Measurements from ENCODE around the gene INPP5A. TPM values are rescaled to one million over a fixed set of nuclear protein-coding genes. Genes with fewer than 3 reads are reported as not detected.

INPP5A gene
- total RNA-seq, 1 experiment from 2014 or later, result 22.6 TPM

DNA sequence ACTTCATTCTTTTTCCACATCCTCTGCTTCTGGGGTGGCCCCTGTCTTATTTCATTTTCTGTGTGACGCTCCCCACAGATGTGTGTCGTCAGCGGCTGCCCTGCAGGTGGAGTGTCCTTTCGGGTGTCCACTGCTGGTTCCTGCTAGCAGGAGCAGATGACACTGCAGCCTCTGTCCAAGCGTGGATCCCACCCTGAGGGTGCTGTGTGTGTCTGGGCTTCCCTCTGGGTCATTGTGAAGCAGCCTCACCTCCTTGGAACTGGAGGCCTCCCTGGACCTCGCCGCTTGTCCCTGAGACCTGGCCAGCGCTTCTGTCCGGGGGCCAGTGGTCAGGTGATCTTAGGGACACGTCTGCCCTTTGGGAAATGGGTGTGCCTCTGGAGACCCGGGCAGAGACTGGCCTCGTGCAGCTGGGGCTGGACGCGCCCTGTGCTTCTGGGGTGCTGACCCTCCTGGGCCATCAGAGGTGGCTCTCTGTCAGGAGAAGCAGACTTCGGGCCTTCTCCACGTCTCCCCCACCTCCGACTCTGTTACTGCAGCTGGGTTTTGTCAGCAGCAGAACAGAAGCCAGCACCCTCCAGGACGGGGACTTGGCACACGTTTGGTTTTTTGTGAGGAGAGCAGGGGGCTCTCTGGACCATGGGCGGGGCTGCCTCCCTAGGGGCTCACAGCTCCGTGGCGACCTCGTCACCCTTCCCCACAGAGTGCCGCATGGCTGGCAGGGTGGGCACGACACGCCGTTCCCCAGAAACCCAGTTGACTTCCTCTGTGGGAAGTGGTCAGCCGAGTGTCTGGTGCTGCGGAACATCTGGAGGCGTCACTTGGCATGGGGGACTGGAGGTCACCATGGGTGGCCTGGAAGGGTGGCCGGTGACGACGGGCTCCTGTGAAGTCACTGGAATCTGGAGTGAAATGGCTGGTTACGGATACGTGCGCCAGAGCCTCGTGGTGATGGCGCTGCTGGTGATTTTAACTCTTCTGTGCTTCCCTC lies 48.4 kb downstream of the INPP5A start:
- intact Hi-C loops (cut with micrococcal nuclease), result no loop called here
- ChIA-PET POLR2A (ENCODE audit: unreplicated experiment) (no interaction called here), CTCF (no interaction called here)
- no peak overlapping the region for H3K9ac ChIP-seq (ENCODE audit: low read length)
- no peaks in the 10 kb centered on the region for H3K9me3 ChIP-seq (ENCODE audit: low read length)
- H3K79me2 ChIP-seq (ENCODE audit: low read length), result peaks cover 59% of the 10 kb centered on the region
- no peaks in the 10 kb centered on the region for H3K9me2 ChIP-seq (replicated peaks; ENCODE audit: low read length)
- H3K4me2 ChIP-seq (ENCODE audit: low read length), result no peak overlapping the region
- H3K27me3 ChIP-seq (ENCODE audit: low read length), result no peaks in the 10 kb centered on the region
- H2AFZ ChIP-seq (ENCODE audit: low read length), result no peak overlapping the region
- DNase-seq (no peak), ATAC-seq (no peak)
- BruUV-seq (replicated peaks), result no TSS peak
- H4K20me1 ChIP-seq (ENCODE audit: low read length), result no peaks in the 10 kb centered on the region
- H3K27ac ChIP-seq (ENCODE audit: low read length), result no peak overlapping the region
- TF ChIP-seq EZH2 (IDR thresholded peaks at IDR 0.05; ENCODE audit: low read length, unreplicated experiment) (no peak), EZH2phosphoT487 (IDR thresholded peaks at IDR 0.05; ENCODE audit: borderline replicate concordance, low read length) (no peak)
- TF ChIP-seq, protein P1, sequence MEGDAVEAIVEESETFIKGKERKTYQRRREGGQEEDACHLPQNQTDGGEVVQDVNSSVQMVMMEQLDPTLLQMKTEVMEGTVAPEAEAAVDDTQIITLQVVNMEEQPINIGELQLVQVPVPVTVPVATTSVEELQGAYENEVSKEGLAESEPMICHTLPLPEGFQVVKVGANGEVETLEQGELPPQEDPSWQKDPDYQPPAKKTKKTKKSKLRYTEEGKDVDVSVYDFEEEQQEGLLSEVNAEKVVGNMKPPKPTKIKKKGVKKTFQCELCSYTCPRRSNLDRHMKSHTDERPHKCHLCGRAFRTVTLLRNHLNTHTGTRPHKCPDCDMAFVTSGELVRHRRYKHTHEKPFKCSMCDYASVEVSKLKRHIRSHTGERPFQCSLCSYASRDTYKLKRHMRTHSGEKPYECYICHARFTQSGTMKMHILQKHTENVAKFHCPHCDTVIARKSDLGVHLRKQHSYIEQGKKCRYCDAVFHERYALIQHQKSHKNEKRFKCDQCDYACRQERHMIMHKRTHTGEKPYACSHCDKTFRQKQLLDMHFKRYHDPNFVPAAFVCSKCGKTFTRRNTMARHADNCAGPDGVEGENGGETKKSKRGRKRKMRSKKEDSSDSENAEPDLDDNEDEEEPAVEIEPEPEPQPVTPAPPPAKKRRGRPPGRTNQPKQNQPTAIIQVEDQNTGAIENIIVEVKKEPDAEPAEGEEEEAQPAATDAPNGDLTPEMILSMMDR (conservative IDR thresholded peaks at IDR 0.05; ENCODE audit: low read depth, low read length), result no peak
- H3K4me3 ChIP-seq (ENCODE audit: low read length), result no peak overlapping the region
- peaks cover 13% of the 10 kb centered on the region for H3K4me1 ChIP-seq (ENCODE audit: insufficient read depth, low read length)
- no peaks in the 10 kb centered on the region for H3K36me3 ChIP-seq (ENCODE audit: low read depth, low read length)
- H3F3A ChIP-seq (ENCODE audit: low read length, unreplicated experiment), result no peaks in the 10 kb centered on the region

DNA sequence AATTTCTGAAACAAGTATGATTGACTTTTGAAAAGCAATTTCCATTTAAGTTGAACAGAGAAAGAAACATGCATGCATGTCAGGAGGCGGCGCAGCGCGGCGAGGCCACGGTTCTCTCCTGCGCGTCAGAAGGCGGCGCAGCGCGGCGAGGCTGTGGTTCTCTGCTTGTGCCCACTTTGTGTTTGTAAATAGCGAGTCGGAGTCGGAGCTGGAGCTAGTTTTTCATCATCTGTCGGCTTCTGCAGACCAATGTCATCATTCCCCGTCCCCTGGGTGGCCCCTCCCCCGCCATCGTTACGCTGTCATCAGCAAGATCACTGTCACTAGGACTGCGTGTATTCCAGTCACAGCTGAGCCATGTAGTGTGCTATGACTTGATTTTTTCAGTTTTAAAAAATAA lies 49.2 kb downstream of the INPP5A start:
- no TSS peak for BruUV-seq (replicated peaks)
- Histone ChIP-seq H3K36me3 (ENCODE audit: low read depth, low read length) (no peaks in the 10 kb centered on the region), H3K9me3 (ENCODE audit: low read length) (no peaks in the 10 kb centered on the region), H2AFZ (ENCODE audit: low read length) (no peak overlapping the region), H3K4me1 (ENCODE audit: insufficient read depth, low read length) (peaks cover 18% of the 10 kb centered on the region), H4K20me1 (ENCODE audit: low read length) (no peaks in the 10 kb centered on the region), H3K4me2 (ENCODE audit: low read length) (no peak overlapping the region), H3K27me3 (ENCODE audit: low read length) (no peaks in the 10 kb centered on the region), H3K27ac (ENCODE audit: low read length) (no peak overlapping the region), H3F3A (ENCODE audit: low read length, unreplicated experiment) (no peaks in the 10 kb centered on the region), H3K9me2 (replicated peaks; ENCODE audit: low read length) (no peaks in the 10 kb centered on the region), H3K4me3 (ENCODE audit: low read length) (no peak overlapping the region), H3K9ac (ENCODE audit: low read length) (no peak overlapping the region), H3K79me2 (ENCODE audit: low read length) (peaks cover 62% of the 10 kb centered on the region)
- TF ChIP-seq, protein P1 (conservative IDR thresholded peaks at IDR 0.05; ENCODE audit: low read depth, low read length), result no peak
- TF ChIP-seq EZH2 (IDR thresholded peaks at IDR 0.05; ENCODE audit: low read length, unreplicated experiment), result no peak
- TF ChIP-seq EZH2phosphoT487 (IDR thresholded peaks at IDR 0.05; ENCODE audit: borderline replicate concordance, low read length), result no peak
- DNase-seq (no peak), ATAC-seq (no peak)
- intact Hi-C loops (cut with micrococcal nuclease), result no loop called here
- CTCF ChIA-PET, result no interaction called here
- POLR2A ChIA-PET (ENCODE audit: unreplicated experiment), result no interaction called here

GRCh38 chr10:132587175-132587574 lies 49.6 kb downstream of the INPP5A start:
- DNase-seq (no peak), ATAC-seq (no peak)
- Histone ChIP-seq H3K9ac (ENCODE audit: low read length) (no peak overlapping the region), H3K27ac (ENCODE audit: low read length) (no peak overlapping the region), H3K4me2 (ENCODE audit: low read length) (no peak overlapping the region), H2AFZ (ENCODE audit: low read length) (no peak overlapping the region), H3K4me1 (ENCODE audit: insufficient read depth, low read length) (peaks cover 22% of the 10 kb centered on the region), H3K79me2 (ENCODE audit: low read length) (peaks cover 66% of the 10 kb centered on the region), H3K9me3 (ENCODE audit: low read length) (no peaks in the 10 kb centered on the region), H4K20me1 (ENCODE audit: low read length) (no peaks in the 10 kb centered on the region), H3F3A (ENCODE audit: low read length, unreplicated experiment) (no peaks in the 10 kb centered on the region), H3K36me3 (ENCODE audit: low read depth, low read length) (no peaks in the 10 kb centered on the region), H3K4me3 (ENCODE audit: low read length) (no peak overlapping the region), H3K9me2 (replicated peaks; ENCODE audit: low read length) (no peaks in the 10 kb centered on the region), H3K27me3 (ENCODE audit: low read length) (no peaks in the 10 kb centered on the region)
- TF ChIP-seq, protein P1 (conservative IDR thresholded peaks at IDR 0.05; ENCODE audit: low read depth, low read length), result no peak
- intact Hi-C loops (cut with micrococcal nuclease), result no loop called here
- ChIA-PET CTCF (no interaction called here), POLR2A (ENCODE audit: unreplicated experiment) (no interaction called here)
- BruUV-seq (replicated peaks), result no TSS peak

All from PC-3 (cell line).